Body of pancreas (tissue), 4 donors: ENCODE measurements around the gene HOXC6.
"Not testable (repeated sequence)": the region's sequence is repeated elsewhere in the genome, so short reads cannot be mapped to it uniquely, and the experiment has no call there.

Source experiments
- POLR2A ChIP-seq, 3 donors: fragments of 450-650 bp; IDR thresholded peaks; one replicate each; pipeline ENCODE4 v1.6.1; 2016; ENCODE audit warnings: antibody characterized with exemption in 3 of 3, mild to moderate bottlenecking in 2 of 3
- TF ChIP-seq, protein P1 (sequence below), 7 experiments: fragments of 450-650 bp in 4 of 7; fragments of 200-600 bp in 3 of 7; sonication (generic) in 3 of 7; IDR thresholded peaks; one replicate each; pipeline ENCODE4 v1.5.1; 2016 to 2019; ENCODE audit warnings: antibody characterized with exemption in 7 of 7

DNA sequence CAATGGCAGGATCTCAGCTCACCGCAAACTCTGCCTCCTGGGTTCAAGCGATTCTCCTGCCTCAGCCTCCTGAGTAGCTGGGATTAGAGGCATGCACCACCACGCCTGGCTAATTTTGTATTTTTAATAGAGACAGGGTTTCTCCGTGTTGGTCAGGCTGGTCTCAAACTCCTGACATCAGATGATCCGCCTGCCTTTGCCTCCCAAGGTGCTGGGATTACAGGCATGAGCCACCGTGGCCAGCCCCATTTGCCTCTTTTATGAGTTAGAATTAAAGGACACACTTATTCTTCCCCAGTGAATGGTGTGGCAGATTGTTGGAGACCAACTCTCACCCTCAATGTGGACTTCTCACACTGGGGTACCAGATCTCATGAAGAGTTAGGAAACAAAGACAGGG, 13.8 kb downstream of the HOXC6 start:
- TF ChIP-seq, protein P1, sequence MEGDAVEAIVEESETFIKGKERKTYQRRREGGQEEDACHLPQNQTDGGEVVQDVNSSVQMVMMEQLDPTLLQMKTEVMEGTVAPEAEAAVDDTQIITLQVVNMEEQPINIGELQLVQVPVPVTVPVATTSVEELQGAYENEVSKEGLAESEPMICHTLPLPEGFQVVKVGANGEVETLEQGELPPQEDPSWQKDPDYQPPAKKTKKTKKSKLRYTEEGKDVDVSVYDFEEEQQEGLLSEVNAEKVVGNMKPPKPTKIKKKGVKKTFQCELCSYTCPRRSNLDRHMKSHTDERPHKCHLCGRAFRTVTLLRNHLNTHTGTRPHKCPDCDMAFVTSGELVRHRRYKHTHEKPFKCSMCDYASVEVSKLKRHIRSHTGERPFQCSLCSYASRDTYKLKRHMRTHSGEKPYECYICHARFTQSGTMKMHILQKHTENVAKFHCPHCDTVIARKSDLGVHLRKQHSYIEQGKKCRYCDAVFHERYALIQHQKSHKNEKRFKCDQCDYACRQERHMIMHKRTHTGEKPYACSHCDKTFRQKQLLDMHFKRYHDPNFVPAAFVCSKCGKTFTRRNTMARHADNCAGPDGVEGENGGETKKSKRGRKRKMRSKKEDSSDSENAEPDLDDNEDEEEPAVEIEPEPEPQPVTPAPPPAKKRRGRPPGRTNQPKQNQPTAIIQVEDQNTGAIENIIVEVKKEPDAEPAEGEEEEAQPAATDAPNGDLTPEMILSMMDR (IDR thresholded peaks at IDR 0.05) = not testable (repeated sequence)
- not testable (repeated sequence) for TF ChIP-seq POLR2A (IDR thresholded peaks at IDR 0.05)
